Stimulated activated CD4-positive, alpha-beta T cell treated with anti-CD3 and anti-CD28 coated beads, Interleukin-4, amount 100 ng/mL, for 24 hours (primary cell): ENCODE data around the gene FBXW12.

Source experiments
- DNase-seq: peaks from one replicate; pipeline ENCODE4 v3.0.0-alpha.2; 2020

Gene FBXW12

DNA sequence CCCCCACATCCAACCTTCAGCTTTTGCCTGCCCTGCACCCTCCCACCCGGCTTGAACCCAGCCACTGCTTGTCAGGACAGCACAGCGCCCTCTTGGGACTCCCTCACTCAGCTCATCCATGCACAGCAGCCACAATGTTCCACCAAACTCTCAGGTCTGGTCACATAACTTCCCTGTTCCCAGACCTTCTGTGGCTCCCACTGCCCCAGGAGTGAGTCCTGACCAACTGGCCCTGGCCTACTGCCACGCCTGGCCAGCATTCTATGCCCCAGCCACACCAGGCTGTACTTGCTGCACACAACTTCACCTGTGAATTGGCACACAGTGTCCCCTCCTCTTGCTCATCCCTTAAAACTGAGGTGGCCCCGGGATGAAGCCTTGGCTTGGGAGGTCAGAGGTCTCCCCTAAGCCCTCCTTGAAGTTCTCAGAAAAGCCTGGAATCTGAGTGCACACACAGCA, 36.8 kb downstream of the FBXW12 start:
- no peak for DNase-seq

DNA sequence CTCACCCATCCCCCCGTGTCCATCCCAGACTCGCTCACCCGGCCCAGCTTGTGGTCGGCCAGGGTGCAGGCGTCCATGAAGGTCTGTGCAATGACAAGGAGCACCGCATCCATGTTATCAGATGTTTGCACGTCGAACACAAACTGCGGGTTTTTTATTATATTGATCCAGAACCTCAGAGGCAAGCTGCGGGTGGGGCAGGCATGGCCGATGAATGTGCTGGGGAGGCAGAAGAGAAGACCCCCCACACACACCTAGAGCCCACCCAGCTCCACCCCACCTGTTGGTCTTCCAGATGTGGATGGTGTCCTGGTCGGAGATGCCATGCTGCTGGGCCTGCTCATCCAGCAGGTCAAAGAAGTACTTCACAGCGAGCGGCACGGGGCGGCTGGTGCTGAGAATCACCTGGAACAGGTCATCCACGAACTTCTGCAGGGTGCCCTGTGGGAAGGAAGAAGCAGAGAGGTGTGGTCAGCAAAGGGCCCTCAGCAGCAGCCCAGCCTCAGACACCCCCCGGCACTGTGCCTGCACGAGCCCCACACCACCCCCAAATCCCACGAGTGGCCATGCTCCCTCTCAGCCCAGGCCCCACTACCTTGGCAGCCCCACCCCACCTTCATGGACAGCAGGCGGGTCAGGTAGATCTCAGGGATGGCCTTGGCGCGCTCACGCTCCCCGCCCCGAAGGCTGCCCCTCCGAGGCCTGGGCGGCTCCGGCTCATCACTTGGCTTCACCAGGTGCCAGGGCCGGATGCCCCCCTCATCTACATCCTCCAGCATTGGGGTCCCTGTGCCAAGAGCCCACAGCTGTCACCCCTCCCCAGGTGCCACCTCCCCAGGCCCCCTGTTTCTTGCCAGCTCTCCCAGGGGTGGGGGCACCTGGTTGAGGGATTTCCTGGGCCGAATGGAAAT, 37.5 kb downstream of the FBXW12 start:
- DNase-seq: no peak

DNA sequence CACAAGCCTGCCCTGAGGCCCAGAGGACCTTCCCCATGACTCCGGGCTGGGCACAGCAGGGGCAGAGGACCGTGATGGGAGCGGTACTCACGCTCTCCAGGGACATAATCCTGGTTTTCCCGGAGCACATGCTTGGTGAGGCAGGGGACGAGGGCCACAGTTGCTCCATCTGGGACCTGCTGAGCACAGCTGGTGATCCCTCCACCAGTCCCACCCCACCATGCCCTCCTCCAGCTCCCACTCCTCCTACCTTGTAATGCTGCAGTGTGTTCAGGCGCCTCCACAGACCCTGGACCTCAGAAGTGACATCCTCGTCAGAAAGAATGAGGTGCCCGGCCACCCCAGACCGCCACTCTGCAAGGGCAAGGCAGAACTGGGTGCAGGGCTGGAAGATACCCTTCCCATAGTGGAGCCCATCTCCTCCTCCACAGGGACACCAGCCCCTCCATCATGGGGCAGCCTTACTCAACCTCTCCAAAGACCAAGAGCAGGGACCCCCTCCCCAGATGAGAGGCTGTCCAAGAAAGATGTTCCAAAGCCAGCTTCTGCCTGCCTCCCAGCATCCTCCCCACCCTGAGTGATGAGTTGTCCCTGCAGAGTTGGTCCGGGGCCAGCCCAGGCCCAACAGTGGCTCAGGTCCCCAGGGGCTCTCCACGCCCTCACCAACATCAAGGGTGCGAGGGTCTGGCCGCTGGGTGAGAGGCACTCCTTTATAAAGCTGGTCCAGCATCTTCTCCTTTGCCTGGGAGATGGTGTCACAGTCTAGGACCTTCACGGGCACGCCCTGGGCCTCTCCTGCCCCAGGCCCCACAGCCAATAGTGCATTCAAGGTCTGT, 38.4 kb downstream of the FBXW12 start:
- DNase-seq: no peak

DNA sequence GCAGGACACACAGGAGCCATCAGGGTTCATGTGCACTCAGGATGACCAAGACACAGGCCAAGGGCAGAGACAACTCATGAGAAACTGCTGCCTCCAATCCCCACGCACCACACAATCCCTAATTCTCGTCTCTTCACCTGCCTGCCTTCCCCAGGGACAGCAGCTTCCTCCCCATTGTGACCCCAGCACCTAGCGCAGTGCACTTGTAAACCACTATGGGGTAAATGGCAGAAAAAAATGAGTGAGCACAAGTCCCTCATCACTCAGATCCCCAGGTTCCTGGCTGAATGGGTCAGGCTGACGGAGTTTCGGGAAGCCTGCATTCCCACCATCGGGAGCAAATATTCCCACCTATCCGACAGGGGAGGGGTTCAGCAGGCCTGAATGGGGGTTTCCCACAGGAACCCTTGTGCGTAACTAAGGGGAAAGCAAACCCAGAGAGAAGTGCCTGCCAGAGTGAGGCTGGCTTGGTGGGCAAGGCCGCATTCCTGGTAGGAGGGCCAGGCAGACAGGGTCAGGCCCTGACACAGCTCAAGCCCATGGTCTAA, 39.1 kb downstream of the FBXW12 start:
- DNase-seq: no peak

DNA sequence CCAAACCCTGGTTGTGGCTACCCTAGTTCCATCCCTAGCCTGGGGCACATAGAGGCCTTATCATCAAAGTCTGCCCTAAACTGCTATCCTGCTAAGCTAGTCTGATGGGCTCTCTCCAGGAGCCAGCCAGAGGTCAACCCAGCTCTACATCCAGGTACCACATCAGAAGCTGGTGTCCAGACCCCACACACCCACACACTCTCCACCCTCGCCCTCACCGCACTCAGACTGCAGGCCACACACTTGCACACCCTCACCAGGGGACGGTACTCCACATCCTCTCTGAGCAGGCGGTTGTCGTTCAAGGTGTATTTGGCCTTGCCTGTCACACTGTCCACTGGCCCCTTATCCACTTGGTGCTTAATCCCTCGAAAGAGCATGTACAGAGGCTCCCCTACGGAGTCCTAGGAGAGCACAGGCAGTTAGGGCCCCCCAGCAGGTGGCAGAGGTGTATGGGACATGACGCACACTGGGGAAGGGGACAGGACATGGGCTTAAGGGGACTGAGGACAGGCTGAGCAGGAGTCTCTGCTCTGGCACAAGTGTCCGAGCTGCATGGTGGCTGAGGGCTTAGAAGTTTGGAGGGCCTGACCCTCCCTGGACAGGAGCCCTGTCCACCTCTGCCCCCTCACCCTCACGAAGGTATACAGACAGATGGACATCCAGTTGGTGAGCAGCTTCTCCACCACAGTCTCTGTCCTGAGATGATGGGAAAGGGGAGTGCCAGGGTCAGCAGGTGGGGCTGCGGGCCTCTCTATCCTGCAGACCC, 39.8 kb downstream of the FBXW12 start:
- no peak for DNase-seq

DNA sequence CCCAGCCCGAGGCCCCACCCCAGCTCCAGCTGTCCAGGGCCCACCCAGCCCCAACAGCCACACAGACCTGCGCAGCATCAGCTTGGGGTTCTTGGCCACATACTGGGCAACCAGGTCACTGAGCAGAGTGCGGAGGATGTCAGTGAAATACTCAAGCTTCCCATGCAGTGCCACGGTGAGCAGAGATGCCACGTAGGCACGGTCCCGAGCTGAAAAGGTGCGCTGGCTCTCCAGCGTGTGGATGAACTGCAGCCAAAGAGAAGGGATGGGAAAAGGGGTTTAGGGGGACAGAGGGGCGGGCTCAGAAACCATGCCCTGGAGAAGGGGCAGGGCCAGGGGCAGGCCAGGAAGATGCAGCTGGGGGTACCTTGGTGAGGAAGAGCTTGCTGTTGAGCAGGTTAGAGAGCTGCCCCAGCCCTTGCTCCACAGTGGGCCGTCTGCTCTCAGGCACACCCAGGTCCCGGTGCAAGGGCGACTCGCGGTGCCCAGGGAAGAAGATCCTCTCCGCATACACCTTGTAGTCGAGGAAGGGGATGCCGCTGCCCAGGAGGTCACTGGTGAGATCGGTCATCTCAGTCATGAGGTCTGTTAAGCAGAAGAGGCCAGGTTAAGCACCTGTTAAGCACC, 40.5 kb downstream of the FBXW12 start:
- DNase-seq: no peak

DNA sequence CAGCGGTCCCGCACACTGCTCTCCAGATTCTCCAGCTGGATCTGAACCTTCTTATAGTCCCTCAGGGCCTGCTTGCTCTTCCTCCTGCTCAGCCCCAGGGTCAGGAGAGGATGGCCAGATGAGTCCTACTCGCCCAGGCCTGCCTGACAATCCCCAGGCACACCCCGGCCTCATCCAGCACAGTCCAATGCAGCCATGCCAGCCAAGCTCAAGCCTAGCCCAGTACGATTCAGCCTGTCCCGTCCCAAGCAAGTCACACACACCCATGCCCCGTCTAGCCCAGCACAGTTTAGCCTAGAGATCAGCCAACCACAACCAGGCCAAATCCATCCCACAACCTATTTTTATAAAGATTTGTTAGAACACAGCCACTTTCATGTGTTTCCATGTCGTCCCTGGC, 41.1 kb downstream of the FBXW12 start:
- DNase-seq: no peak

DNA sequence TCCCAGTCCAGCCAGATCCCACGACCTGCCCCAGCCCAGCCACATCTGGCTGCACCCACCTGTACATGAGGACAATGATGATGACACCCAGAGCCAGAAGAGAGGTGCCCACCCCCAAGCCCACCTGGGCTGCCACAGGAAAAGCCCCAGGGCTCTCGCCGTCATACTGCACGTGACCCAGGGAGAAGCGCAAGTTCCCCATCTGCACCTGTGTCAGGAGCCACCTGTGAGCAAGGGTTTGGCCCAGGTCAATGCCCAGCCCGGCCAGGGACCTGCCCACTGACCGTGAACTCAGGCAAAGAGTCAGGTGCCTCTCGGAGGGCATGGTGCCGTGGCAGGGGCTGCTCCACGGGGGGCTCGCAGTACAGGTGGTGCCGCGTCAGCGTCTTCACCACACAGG, 41.6 kb downstream of the FBXW12 start:
- DNase-seq: no peak

DNA sequence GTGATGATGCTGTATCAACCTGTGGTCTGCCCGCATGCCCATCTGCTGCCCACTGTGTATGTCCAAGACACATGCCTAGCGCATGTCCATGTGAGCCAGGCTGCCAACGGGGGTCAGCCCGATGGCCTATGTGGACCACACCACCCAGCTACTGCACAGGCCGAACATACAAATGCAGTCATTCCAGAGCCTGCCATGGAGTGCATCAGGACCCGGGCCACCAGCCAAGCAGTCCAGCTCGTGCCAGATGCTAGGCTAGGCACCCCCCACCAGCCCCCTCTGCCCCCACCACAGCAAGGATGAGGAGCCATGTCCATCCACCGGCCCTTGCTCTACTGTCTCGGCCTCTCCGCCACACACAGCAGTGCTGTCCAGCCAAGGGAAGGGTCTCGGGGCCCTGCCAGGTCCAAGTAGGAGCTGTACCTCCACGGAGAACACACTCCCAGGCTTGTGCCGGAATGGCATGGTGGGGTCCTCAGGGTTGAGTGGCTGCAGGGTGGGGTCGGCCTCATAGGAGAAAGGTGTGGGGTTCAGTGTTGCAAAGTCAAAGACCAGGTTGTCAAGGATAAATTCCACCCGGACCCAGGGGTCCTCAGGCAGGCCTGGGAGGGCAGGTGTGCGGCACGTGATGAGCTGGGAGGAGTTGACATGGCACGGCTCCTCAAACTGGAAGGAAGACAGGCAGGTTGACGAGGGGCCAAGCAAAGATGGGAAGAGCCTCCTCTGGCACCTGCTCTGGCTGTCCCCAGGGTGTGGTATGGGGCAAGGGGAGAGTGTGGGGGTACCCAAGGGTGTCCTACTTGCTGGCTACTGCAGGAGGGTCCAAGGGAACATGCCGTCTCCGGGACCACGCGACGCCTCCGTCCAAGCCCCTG, 42.6 kb downstream of the FBXW12 start:
- no peak for DNase-seq

DNA sequence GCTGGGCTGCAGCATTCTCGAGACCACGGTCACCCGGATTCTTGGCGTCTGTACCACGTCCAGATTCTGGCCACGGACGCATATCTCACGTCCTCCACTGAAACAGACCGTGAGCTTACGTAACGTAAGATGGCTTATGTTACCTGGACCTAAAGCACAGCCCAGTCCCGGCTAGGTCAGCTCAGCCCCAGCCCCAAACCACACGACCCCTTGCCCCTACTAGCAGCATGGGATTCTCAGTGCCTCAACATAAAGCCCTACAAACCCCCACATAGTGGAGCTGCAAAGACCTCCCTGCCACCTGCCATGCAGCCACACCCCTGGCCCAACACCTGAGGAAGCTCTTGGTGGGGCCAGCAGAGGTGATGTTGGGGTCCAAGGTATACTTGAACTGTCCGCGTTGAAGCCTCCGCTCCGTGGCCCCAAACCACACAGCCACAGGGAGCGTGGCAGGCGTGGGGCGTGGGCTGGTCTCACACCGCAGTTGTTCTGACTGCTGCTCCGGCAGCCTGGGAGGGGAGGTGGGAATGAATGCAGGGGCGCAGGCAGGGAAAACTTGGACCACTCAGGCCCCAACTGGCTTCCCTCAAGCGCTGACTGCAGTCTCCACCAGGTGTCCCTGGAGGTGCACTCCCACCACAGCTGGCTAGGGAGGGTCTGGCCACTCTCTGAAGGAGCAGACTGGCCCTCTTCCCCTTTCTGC, 43.4 kb downstream of the FBXW12 start:
- no peak for DNase-seq

DNA sequence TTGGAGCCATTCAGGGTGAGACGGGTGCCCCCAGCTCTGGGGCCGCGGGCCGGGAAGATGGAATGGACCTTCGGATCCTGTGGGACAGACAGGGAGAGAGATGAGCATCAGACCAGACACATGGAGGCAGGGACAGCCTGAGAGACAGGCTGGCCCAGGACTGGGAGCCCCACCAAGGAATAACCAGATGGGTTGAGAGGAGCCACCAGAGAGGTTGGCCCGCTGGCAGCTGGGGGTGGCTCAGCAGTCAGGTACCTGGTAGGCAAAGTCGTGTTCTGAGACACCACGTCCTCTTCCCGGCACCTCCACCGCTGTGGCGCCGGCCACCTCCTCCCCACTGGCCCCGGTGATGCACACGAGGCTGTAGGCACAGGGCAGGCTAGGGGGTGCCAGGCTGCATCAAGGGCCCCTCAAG, 44.1 kb downstream of the FBXW12 start:
- DNase-seq: no peak

DNA sequence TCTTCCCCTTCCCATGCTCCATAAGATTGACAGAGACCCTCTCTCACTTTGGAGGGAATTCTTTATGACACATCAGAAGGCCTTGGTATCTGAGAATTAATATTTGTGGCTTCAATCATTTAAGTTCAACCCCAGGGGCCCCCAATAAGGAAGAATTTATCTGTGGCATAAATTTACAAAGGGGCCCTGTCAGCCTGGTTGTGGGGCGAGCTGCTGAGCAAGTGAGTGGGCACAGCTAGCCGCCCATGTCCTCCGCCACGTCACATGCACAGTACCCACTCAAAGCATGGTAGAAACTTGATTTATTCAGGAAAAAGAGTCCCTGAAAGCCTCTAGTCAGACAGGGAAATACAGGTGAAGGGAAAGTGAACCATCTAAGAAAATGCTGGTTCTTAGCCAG, 44.5 kb downstream of the FBXW12 start:
- DNase-seq: no peak

DNA sequence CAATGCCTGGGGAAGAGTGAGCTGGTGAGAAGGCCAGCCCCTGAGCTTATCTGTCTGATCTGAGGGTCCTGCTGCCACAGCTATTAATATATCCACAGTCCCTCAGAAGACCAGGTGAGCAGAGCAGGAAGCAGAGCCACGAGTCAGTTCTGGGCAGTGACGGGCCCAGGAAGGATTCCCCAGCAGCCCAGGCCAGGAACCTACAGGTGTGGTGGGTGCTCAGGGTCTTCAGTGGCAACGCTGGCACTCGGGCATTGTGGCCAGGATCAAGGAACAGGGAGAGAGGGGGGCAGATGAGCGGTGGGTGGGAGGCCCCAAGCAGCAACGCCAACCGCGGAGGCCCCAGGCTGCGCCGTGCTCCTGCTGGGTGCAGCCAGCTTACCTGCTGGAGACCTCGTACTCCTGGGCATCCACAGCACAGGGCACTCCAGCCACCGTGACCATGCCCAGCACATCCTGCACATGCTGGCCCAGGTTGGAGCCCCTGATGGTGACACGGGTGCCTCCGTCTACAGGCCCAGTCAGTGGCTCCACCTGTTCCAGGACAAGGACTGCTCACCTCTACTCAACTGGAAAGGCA, 45.6 kb downstream of the FBXW12 start:
- DNase-seq: no peak

DNA sequence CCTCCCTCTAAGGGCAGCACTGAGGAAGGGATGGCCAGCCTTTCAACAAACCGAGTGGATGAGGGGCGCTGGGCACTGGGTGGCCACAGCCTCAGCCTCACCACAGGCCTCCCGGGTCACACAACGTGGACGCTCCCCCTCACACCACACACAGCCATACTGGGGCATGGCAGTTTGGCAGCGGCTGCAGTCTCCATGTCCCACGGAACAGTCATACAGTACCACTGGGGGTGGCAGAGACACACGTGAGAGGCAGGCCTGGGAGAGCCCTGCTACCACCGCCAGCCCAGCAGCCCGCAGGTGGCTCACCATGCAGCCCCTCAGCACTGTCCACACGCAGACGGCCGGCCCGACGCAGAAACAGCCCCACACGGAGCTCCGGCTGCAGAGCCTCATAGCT, 46.1 kb downstream of the FBXW12 start:
- DNase-seq: no peak

DNA sequence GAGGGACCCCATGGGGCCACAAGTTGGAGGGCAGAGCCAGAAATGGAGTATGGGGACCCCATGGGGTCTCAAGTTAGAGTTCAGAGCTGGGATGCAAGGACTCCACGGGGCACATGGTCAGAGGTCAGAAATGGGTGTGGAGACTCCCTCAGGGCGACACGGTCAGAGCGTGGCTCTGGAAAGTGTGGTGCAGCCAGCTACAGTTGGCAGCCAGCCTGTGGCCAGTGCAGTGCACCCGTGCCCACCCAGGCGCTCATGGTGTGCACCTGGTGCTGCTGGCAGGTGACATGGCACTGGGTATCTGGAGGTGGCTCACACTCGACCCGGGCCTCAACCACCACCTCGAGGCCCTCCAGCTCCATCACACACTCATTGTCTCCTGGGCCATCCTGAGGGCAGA, 46.6 kb downstream of the FBXW12 start:
- DNase-seq: no peak

DNA sequence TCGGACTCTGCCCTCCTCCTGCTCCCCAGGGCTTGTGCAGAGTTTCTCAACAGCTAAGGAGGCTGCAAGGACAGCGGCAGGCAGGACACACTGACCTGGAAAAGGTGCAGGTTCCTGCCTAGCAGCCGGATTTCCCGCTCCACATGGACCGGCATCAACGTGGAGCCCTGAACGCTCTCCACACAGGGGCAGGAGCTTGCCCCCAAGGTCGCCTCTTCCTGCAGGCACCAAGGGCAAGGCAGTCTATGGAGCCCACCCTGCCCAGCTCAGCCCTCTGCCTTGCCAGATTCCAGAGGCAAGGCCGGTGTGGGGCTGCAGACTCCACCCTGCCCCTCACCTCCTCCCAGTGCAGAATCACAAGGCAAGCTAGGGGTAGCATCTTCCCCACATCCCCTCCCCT, 47.1 kb downstream of the FBXW12 start:
- DNase-seq: no peak

DNA sequence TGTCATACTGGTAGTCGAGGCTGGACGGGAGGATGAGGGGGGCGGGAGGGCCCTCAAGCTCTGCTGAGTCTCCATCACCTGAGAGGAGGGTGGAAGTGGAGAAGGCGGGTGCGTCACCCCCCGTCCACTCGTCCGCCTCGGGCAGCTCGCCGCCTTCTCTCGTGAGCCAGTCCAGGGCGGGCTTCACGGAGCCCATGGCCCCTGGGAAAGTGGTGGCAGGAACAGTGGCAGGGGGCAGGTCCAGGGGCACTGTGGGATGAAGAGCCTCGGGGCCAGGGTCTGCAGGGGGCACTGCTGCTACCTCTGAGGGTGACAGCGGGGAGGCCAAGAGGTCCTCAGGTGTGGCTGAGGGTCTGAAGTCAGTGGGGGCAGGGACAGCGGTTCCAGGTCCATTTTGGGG, 47.6 kb downstream of the FBXW12 start:
- no peak for DNase-seq

DNA sequence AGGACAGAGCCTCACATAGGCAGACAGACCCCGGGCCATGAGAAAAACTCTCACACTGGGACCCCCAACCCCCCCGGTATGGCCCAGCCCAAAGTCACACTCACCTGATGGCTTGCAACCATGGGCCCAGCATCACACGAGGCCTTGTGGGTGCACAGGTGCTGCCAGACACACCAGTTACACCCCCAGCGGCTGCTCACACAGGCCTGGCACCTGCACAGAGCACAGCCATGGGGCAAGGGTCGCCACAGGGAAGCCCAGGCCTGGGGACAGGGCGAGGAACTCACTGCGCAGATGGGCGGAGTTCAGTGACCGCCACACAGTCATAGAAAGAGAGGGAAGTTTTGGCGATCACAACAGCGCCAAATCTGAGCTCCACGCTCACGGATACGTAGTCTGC, 48.5 kb downstream of the FBXW12 start:
- no peak for DNase-seq

DNA sequence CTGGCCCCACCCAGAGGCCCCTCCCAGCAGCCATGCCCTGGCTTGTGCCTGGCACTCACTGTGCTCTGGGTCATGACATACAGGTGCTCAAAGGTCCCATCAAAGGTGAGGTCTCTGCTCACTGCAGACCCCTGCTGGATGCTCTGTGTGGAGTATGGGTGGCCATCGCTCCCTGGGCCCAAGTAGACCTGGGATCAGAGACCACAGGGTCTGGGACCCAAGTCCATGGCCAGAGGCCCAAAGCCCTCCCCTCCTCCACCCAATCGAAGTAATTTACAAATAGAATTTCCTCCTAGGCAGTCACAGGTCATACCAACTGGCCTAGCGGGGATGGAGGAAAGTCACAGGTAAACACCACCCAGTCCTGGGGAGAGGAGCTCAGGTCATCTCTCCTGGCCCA, 50.3 kb downstream of the FBXW12 start:
- DNase-seq: no peak

DNA sequence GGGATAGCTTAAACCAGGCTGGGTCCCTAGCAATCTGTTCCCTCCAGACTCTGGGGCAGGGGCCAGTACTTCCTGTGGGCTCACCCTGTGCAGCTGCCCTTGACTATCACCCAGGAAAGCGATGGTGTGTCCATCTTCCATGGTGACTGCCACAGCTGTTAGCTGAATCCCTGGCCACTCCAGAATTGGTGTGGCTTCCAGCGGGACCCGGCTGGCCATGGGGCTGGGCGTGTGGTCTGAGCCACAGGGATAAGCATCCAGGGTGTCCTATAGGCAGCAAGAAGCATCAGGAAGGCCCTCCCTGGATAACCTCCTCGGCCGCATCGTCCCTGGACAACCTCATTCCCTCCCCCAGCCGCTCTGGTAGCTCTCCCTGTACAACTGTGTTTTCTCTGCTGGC, 50.7 kb downstream of the FBXW12 start:
- no peak for DNase-seq
